ENCODE measurements around the gene NYAP1.

GRCh38 chr7:100493476-100494264 lies 9.9 kb downstream of the NYAP1 start:
- no peak for TF ChIP-seq CTCF (conservative IDR thresholded peaks at IDR 0.05)
- no peak for TF ChIP-seq ZFX (IDR thresholded peaks at IDR 0.05)

All from C4-2B (cell line).